Left kidney (tissue), 2 donors: ENCODE results near the gene VAV3. TPM values are rescaled to one million over a fixed set of nuclear protein-coding genes. Genes with fewer than 3 reads are reported as not detected.

Experiments used
- DNase-seq: peaks from one replicate; pipeline ENCODE4 v3.0.0-alpha.2; 2013
- polyA plus RNA-seq: library from polyadenylated mRNA; unstranded; fragments of 120-200 nt; gene quantifications from one replicate; pipeline ENCODE4 v1.2.1, GENCODE V29; 2013; ENCODE audit not compliant: insufficient read length

Gene VAV3
- polyA plus RNA-seq, 1 donor: 136 TPM

- DNase-seq: no peak
Observed at GRCh38 chr1:107975851-107976250, 10.9 kb upstream of the VAV3 start.

GRCh38 chr1:107974090-107974489, 9.1 kb upstream of the VAV3 start:
- DNase-seq: no peak

GRCh38 chr1:107972391-107973180, 7.6 kb upstream of the VAV3 start:
- no peak for DNase-seq

- no peak for DNase-seq
Observed at GRCh38 chr1:107966550-107966949, 1.6 kb upstream of the VAV3 start.

- peak; percentile 46 for DNase-seq
Observed at GRCh38 chr1:107964336-107965109, 457 bp downstream of the VAV3 start.

- no peak for DNase-seq
Observed at GRCh38 chr1:107963601-107964335, 1.2 kb downstream of the VAV3 start.

GRCh38 chr1:107963008-107963407, 2.0 kb downstream of the VAV3 start:
- DNase-seq: no peak

- no peak for DNase-seq
Observed at GRCh38 chr1:107954719-107955415, 10.1 kb downstream of the VAV3 start.

- no peak for DNase-seq
Observed at GRCh38 chr1:107954126-107954525, 10.9 kb downstream of the VAV3 start.

GRCh38 chr1:107953556-107953955, 11.4 kb downstream of the VAV3 start:
- no peak for DNase-seq

- DNase-seq: no peak
Observed at GRCh38 chr1:107952989-107953388, 12.0 kb downstream of the VAV3 start.

GRCh38 chr1:107950464-107950863, 14.5 kb downstream of the VAV3 start:
- no peak for DNase-seq

- DNase-seq: no peak
Observed at GRCh38 chr1:107949467-107950253, 15.3 kb downstream of the VAV3 start.

GRCh38 chr1:107946794-107947193, 18.2 kb downstream of the VAV3 start:
- no peak for DNase-seq

- no peak for DNase-seq
Observed at GRCh38 chr1:107943694-107944093, 21.3 kb downstream of the VAV3 start.

GRCh38 chr1:107942814-107943213, 22.2 kb downstream of the VAV3 start:
- no peak for DNase-seq

GRCh38 chr1:107941531-107941930, 23.4 kb downstream of the VAV3 start:
- no peak for DNase-seq

GRCh38 chr1:107941123-107941522, 23.9 kb downstream of the VAV3 start:
- DNase-seq: no peak

- DNase-seq: no peak
Observed at GRCh38 chr1:107940701-107941100, 24.3 kb downstream of the VAV3 start.

GRCh38 chr1:107940017-107940577, 24.9 kb downstream of the VAV3 start:
- DNase-seq: no peak

- DNase-seq: no peak
Observed at GRCh38 chr1:107939256-107939655, 25.7 kb downstream of the VAV3 start.
